HG02840 (cell line): ENCODE results near the gene RADIL.
"Not testable (repeated sequence)": the region's sequence is repeated elsewhere in the genome, so short reads cannot be mapped to it uniquely, and the experiment has no call there.

Source experiments
- ATAC-seq: cut with Tn5 transposase; IDR thresholded peaks from one replicate; pipeline ENCODE4 v1.9.1; 2021; ENCODE audit warnings: mild to moderate bottlenecking, moderate library complexity, moderate number of reproducible peaks; ENCODE audit not compliant: unreplicated experiment, low FRiP score

RADIL gene

GRCh38 chr7:4883372-4884144 is at the start of gene RADIL:
RADIL (minus strand) TSS chr7:4883716; CDS start chr7:4878139, 5,577 bp downstream.
- no peak for ATAC-seq

- ATAC-seq = no peak
These were observed 48.4 kb upstream of the RADIL start for GRCh38 chr7:4931943-4932342.

- no peak for ATAC-seq
These were observed 45.5 kb upstream of the RADIL start for GRCh38 chr7:4929005-4929404.

GRCh38 chr7:4928445-4928844 is 44.9 kb upstream of the RADIL start:
- ATAC-seq = no peak

GRCh38 chr7:4919969-4920766 is 36.7 kb upstream of the RADIL start:
- ATAC-seq = no peak

GRCh38 chr7:4916113-4916512 is 32.6 kb upstream of the RADIL start:
- ATAC-seq = no peak

- ATAC-seq = no peak
These were observed 27.8 kb upstream of the RADIL start for GRCh38 chr7:4911111-4911828.

GRCh38 chr7:4906682-4907081 is 23.2 kb upstream of the RADIL start:
- no peak for ATAC-seq

GRCh38 chr7:4905171-4905570 is 21.7 kb upstream of the RADIL start:
- no peak for ATAC-seq

- ATAC-seq = no peak
These were observed 20.8 kb upstream of the RADIL start for GRCh38 chr7:4904346-4904745.

- ATAC-seq = no peak
These were observed 12.2 kb upstream of the RADIL start for GRCh38 chr7:4895766-4896165.

- no peak for ATAC-seq
These were observed 11.0 kb upstream of the RADIL start for GRCh38 chr7:4894482-4894881.

- ATAC-seq = no peak
These were observed 10.5 kb upstream of the RADIL start for GRCh38 chr7:4893929-4894475.

- ATAC-seq = not testable (repeated sequence)
These were observed 9.7 kb upstream of the RADIL start for GRCh38 chr7:4893188-4893587.

GRCh38 chr7:4891522-4891921 is 8.0 kb upstream of the RADIL start:
- ATAC-seq = not testable (repeated sequence)

- no peak for ATAC-seq
These were observed 6.2 kb upstream of the RADIL start for GRCh38 chr7:4889682-4890081.

GRCh38 chr7:4888161-4888560 is 4.6 kb upstream of the RADIL start:
- ATAC-seq = no peak

- no peak for ATAC-seq
These were observed 3.2 kb upstream of the RADIL start for GRCh38 chr7:4886671-4887070.

- no peak for ATAC-seq
These were observed 1.8 kb upstream of the RADIL start for GRCh38 chr7:4885317-4885807.

- ATAC-seq = no peak
These were observed 648 bp upstream of the RADIL start for GRCh38 chr7:4884164-4884563.

- no peak for ATAC-seq
These were observed 514 bp downstream of the RADIL start for GRCh38 chr7:4883033-4883371.
